SK-N-SH treated with all-trans-retinoic acid at 6 μM for 48 hours (cell line): ENCODE measurements around the gene AP5Z1.

Source experiments
- ARNTL ChIP-seq: fragments of 450-650 bp; formaldehyde crosslinking; IDR thresholded peaks from 2 replicates; pipeline ENCODE4 v1.5.0; 2020; ENCODE audit warnings: low read depth, mild to moderate bottlenecking, moderate library complexity, borderline replicate concordance
- TF ChIP-seq, protein P1 (sequence below): fragments of 250-450 bp; sonication (Bioruptor Pico); IDR thresholded peaks from 2 replicates; pipeline ENCODE4 v1.8.0; 2020; ENCODE audit warnings: mild to moderate bottlenecking, moderate library complexity, borderline replicate concordance

DNA sequence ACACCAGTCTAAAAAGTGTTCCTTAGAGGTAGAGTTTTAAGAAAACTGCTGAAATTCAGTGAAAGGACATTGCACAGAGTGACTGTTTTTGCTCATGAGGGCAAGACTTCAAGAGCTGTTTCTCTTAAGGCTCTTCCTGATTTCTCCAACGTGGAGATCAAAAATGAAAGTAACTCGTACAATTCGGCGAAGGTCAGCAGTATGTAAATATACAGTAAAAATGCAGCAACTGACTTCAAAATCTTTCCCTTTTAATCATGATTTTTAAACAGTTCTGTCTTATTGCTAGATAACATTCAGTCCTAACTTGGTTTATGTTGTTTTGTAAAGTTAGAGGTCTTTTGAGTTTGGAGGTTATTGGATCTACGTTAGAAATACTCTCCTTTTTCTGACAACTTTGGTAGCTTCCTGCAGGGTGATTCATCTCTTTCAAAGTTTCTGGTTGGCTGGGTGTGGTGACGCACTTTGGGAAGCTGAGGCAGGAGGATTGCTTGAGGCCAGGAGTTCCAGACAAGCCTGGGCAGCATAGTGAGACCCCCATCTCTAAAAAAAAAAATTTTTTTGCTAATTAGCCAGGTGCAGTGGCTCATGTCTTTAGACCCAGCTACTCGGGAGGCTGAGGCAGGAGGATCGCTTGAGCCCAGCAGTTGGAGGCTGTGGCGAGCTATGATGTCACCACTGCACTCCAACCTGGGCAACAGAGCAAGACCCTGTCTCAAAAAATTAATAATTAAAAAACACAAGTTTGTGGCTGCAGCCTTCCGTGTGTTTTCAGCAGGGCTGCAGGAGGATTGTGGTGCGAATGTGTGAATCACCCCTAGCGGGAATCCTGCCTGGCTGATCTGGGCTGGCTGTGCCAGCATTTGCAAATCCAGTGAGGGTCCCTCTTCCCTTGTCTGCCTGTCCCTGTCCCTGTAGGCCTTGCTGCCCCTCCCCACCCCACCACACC, 29.2 kb upstream of the AP5Z1 start:
- TF ChIP-seq ARNTL (CRISPR knock-in tag) = no peak
- TF ChIP-seq, protein P1, sequence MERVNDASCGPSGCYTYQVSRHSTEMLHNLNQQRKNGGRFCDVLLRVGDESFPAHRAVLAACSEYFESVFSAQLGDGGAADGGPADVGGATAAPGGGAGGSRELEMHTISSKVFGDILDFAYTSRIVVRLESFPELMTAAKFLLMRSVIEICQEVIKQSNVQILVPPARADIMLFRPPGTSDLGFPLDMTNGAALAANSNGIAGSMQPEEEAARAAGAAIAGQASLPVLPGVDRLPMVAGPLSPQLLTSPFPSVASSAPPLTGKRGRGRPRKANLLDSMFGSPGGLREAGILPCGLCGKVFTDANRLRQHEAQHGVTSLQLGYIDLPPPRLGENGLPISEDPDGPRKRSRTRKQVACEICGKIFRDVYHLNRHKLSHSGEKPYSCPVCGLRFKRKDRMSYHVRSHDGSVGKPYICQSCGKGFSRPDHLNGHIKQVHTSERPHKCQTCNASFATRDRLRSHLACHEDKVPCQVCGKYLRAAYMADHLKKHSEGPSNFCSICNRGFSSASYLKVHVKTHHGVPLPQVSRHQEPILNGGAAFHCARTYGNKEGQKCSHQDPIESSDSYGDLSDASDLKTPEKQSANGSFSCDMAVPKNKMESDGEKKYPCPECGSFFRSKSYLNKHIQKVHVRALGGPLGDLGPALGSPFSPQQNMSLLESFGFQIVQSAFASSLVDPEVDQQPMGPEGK (CRISPR knock-in tag) = no peak
